HG03139 (cell line): ENCODE measurements around the gene IAPP.
"Not testable (repeated sequence)": the region's sequence is repeated elsewhere in the genome, so short reads cannot be mapped to it uniquely, and the experiment has no call there.

Experiments used
- ATAC-seq: cut with Tn5 transposase; IDR thresholded peaks from one replicate; pipeline ENCODE4 v1.9.1; 2021; ENCODE audit not compliant: unreplicated experiment

The IAPP gene

DNA sequence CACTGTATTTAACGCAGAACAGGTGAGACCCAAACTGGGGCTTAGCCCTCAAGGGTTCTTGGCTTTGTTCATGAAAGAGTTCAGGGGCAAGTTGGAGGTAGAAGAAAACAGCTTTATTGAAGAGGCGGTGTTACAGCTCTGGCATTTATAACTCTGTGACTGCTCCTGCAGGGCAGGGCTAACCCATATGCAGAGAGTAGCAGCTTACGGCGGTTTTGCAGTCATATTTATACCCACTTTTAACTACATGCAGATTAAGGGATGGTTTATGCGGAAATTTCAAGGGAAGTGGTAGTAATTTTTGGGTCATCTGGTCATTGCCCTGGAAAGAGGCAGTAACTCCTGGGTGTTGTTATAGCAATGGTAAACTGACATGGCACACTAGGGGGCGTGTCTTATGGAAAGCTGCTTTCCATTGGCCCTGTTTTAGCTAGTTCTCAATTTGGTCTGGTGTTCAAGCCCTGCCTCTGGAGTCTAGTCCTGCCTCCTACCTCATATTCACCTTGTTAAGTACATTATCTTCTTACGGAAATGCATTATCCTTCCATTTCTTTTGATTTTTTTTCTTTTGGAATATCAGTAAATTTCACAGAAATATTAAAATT is 1.8 kb upstream of the IAPP start:
- no peak for ATAC-seq

DNA sequence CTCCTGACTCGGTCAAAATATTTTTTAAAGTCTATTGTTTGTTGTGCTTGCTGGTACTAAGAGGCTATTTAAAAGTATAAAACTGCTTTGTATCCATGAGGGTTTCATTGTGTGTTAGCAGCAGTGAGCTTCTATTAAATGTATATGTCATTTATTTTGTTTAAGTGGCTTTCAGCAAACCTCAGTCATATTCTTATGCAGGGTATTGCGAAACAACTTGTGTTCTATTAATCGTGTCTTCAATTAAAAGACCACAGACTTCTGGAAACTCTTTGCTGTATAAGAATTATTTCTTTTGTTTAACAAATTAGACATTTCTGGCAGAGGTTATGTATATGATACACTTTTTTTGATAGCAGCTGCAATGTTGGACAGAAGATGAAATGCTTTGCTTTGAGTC is 6.5 kb downstream of the IAPP start:
- no peak for ATAC-seq

DNA sequence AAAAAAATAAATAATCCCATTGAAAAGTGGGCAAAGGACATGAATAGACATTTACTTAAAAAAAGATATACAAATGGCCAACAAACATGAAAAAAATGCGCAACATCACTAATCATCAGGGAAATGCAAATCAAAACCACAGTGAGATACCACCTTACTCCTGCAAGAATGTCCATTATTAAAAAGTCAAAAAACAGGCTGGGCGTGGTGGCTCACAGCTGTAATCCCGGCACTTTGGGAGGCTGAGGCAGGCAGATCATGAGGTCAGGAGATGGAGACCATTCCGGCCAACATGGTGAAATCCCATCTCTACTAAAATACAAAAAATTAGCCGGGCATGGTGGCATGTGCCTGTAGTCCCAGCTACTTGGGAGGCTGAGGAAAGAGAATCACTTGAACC is 8.6 kb downstream of the IAPP start:
- not testable (repeated sequence) for ATAC-seq

DNA sequence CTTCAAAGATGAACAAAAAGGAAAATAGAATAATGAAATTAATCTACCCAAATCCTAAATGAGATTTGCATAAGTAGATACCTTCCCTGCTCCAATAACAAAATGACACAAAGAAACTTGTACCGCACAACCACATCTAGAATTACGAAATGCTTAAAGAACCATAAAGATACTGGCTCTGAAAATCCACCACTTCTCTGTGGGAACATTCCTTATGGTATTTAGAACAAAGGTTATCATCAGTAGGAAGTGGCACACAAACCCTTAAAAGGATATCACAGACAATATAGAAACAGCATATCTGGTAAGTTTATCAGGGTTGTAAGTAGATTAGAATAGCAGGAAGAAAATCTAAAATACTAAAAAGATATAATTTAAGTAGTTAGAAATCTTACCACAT is 11.6 kb downstream of the IAPP start:
- ATAC-seq = no peak

- ATAC-seq = no peak
Measured at GRCh38 chr12:21387174-21387573, 14.5 kb downstream of the IAPP start.

GRCh38 chr12:21392384-21392783 is 19.7 kb downstream of the IAPP start:
- no peak for ATAC-seq

GRCh38 chr12:21394828-21395626 is 22.3 kb downstream of the IAPP start:
- ATAC-seq = not testable (repeated sequence)

GRCh38 chr12:21413369-21414277 is 40.9 kb downstream of the IAPP start:
- no peak for ATAC-seq

GRCh38 chr12:21416511-21417121 is 43.9 kb downstream of the IAPP start:
- no peak for ATAC-seq

DNA sequence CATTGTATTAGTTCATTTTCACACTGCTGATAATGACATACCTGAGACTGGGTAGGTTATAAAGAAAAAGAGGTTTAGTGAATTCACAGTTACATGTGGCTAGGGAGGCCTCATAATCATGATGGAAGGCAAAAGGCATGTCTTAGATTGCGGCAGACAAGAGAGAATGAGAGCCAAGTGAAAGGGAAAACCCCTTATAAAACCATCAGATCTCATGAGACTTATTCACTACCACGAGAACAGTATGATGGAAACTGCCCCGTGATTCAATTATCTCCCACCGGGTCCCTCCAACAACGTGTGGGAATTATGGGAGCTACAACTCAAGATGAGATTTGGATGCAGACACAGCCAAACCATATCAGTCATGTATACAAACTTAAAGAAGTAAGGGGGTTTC is 45.7 kb downstream of the IAPP start:
- not testable (repeated sequence) for ATAC-seq

GRCh38 chr12:21419009-21419699 is 46.5 kb downstream of the IAPP start:
- not testable (repeated sequence) for ATAC-seq

DNA sequence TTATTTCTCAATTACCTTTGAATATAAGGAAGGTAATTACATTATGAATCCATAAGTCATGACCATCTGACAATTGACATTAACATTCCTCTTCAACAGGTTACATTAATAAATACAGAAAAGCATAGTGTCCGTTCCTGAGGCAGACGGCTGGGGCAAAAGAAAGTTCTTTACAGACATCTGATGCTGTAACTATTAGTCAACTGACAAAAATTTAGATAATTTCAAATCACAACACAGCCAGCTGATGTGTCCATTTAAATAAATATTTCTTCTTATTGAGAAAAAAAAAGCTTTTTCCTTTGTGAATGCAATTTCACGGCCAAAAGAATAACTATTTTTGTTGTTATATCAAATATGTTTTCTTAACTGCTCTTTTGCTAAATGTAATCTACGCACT is 55.5 kb downstream of the IAPP start:
- no peak for ATAC-seq
